22Rv1 (cell line): ENCODE data around the gene SFSWAP.

Experiments
- CTCF ChIP-seq: fragments of 450-650 bp; IDR thresholded peaks from 2 replicates; pipeline ENCODE4 v1.5.1; 2017; ENCODE audit warnings: mild to moderate bottlenecking
- ZFX ChIP-seq: fragments of 450-650 bp; IDR thresholded peaks from 2 replicates; pipeline ENCODE4 v1.6.1; 2017; ENCODE audit warnings: antibody characterized with exemption, borderline replicate concordance

GRCh38 chr12:131789638-131790037 is 78.7 kb downstream of the SFSWAP start:
- TF ChIP-seq CTCF (no peak), ZFX (no peak)
